ENCODE measurements around the gene MTSS2.

MTSS2 gene

DNA sequence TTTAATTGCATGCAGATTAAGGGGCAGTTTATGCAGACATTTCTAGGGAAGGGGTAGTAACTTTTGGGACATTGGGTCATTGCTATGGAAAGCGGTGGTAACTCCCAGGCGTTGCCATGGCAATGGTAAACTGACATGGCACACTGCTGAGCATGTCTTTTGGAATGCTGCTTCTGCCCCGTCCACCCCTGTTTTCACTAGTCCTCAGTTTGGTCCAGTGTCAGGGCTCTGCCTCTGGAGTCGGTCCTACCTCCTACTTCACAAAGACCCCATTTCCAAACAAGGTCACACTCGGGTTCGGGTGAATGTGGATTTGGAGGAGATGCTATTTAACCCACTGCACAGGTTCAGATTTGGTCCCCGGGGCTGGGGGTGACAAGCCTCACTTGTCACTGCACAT is 36.6 kb downstream of the MTSS2 start:
- H3K9me2 ChIP-seq (replicated peaks; ENCODE audit: insufficient read depth, low read length): no peaks in the 10 kb centered on the region
- H3K27me3 ChIP-seq (ENCODE audit: low read length): no peaks in the 10 kb centered on the region
- H2AFZ ChIP-seq (ENCODE audit: low read depth, low read length, severe bottlenecking): no peak overlapping the region
- H3K4me2 ChIP-seq (ENCODE audit: low read depth, low read length, poor library complexity, severe bottlenecking): no peak overlapping the region
- no peaks in the 10 kb centered on the region for H3K9me3 ChIP-seq (ENCODE audit: insufficient read depth, low read length)
- no peaks in the 10 kb centered on the region for H4K20me1 ChIP-seq (ENCODE audit: low read depth, low read length)
- H3K79me2 ChIP-seq (ENCODE audit: insufficient read depth, low read length): no peaks in the 10 kb centered on the region
- H3F3A ChIP-seq (ENCODE audit: insufficient read depth): no peaks in the 10 kb centered on the region
- no peak for TF ChIP-seq CTCF (IDR thresholded peaks at IDR 0.05; ENCODE audit: insufficient read depth, low read length, poor library complexity, severe bottlenecking)
- H3K4me3 ChIP-seq (ENCODE audit: insufficient read depth, low read length, poor library complexity, severe bottlenecking): no peak overlapping the region
- no peaks in the 10 kb centered on the region for H3K36me3 ChIP-seq (ENCODE audit: low read length)
- H3K9ac ChIP-seq (ENCODE audit: low read length): no peak overlapping the region
- no peak overlapping the region for H3K27ac ChIP-seq (ENCODE audit: low read depth, low read length)

GRCh38 chr16:70648606-70649005 is 37.2 kb downstream of the MTSS2 start:
- Histone ChIP-seq H3K9me2 (replicated peaks; ENCODE audit: insufficient read depth, low read length) (no peaks in the 10 kb centered on the region), H3K27me3 (ENCODE audit: low read length) (no peaks in the 10 kb centered on the region), H3K4me2 (ENCODE audit: low read depth, low read length, poor library complexity, severe bottlenecking) (no peak overlapping the region), H3K4me3 (ENCODE audit: insufficient read depth, low read length, poor library complexity, severe bottlenecking) (no peak overlapping the region), H3K9ac (ENCODE audit: low read length) (no peak overlapping the region), H4K20me1 (ENCODE audit: low read depth, low read length) (no peaks in the 10 kb centered on the region), H2AFZ (ENCODE audit: low read depth, low read length, severe bottlenecking) (no peak overlapping the region), H3K27ac (ENCODE audit: low read depth, low read length) (no peak overlapping the region), H3K36me3 (ENCODE audit: low read length) (no peaks in the 10 kb centered on the region), H3K9me3 (ENCODE audit: insufficient read depth, low read length) (no peaks in the 10 kb centered on the region), H3K79me2 (ENCODE audit: insufficient read depth, low read length) (no peaks in the 10 kb centered on the region), H3F3A (ENCODE audit: insufficient read depth) (no peaks in the 10 kb centered on the region)
- TF ChIP-seq EZH2phosphoT487 (conservative IDR thresholded peaks at IDR 0.05; ENCODE audit: low read length) (no peak), CTCF (IDR thresholded peaks at IDR 0.05; ENCODE audit: insufficient read depth, low read length, poor library complexity, severe bottlenecking) (no peak)

DNA sequence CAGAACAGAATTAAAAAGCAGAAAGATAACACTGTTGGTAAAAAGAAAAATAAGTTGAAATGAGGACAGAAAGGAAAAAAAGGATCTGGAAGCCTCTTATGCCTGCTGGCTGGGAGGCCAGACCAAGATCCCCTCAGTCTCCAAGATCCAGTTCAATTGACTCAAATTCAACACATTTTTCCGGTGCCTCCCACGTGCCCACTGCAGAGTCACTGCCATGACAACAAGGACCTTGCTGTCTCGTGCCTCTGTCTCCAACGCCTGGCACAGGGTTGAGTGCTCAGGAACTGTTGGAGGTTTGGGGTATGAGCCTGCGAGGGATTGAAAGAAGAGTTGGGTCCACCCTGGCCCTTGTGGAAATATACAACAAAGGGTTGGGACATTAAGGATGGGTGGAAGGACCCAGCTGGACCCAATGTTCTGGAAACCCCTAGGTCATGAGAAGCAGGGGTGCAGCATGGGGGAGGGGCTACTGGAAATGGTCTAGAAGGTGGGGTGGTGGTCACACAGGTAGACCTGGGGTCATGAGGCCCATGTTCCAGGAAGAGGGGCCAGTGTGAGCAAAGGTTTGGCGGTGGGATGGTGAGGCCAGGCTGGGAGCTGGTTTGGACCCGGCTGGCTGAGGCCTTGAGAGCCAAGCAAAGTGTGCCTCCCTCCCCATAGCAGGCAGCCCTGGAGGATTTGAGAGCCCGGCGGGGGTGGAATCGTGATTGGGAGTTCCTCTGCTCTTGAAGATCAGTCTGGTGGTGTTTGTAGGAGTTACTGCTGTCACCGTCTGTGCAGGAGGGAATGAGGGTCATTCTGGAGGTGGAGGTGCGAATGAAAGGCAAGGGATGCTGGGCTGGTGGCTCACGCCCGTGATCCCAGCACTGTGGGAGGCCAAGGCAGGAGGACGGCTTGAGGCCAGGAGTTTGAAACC is 38.2 kb downstream of the MTSS2 start:
- TF ChIP-seq CTCF (IDR thresholded peaks at IDR 0.05; ENCODE audit: insufficient read depth, low read length, poor library complexity, severe bottlenecking): no peak
- TF ChIP-seq EZH2phosphoT487 (conservative IDR thresholded peaks at IDR 0.05; ENCODE audit: low read length): no peak
- no peaks in the 10 kb centered on the region for H3K36me3 ChIP-seq (ENCODE audit: low read length)
- no peaks in the 10 kb centered on the region for H3F3A ChIP-seq (ENCODE audit: insufficient read depth)
- H3K27me3 ChIP-seq (ENCODE audit: low read length): no peaks in the 10 kb centered on the region
- no peak overlapping the region for H3K9ac ChIP-seq (ENCODE audit: low read length)
- H3K9me3 ChIP-seq (ENCODE audit: insufficient read depth, low read length): no peaks in the 10 kb centered on the region
- no peaks in the 10 kb centered on the region for H4K20me1 ChIP-seq (ENCODE audit: low read depth, low read length)
- H3K4me2 ChIP-seq (ENCODE audit: low read depth, low read length, poor library complexity, severe bottlenecking): no peak overlapping the region
- H3K9me2 ChIP-seq (replicated peaks; ENCODE audit: insufficient read depth, low read length): no peaks in the 10 kb centered on the region
- H3K79me2 ChIP-seq (ENCODE audit: insufficient read depth, low read length): no peaks in the 10 kb centered on the region
- H2AFZ ChIP-seq (ENCODE audit: low read depth, low read length, severe bottlenecking): no peak overlapping the region
- no peak overlapping the region for H3K27ac ChIP-seq (ENCODE audit: low read depth, low read length)
- H3K4me3 ChIP-seq (ENCODE audit: insufficient read depth, low read length, poor library complexity, severe bottlenecking): no peak overlapping the region
